Measurements from ENCODE around the gene CLEC11A.

- no peak for TF ChIP-seq HNRNPLL (IDR thresholded peaks at IDR 0.05; ENCODE audit: low read depth, low read length, poor library complexity, severe bottlenecking)
- TF ChIP-seq MCM3 (IDR thresholded peaks at IDR 0.05): no peak
- TF ChIP-seq E2F1 (CRISPR knock-in tag; IDR thresholded peaks at IDR 0.05): no peak
- no peak for TF ChIP-seq CCNT2 (IDR thresholded peaks at IDR 0.05; ENCODE audit: borderline replicate concordance, extremely low read depth, insufficient read length, low read depth, low read length)
- TF ChIP-seq JUN (IDR thresholded peaks at IDR 0.05; ENCODE audit: borderline replicate concordance, low read depth, low read length): no peak
- no peak for TF ChIP-seq JUN (CRISPR knock-in tag; IDR thresholded peaks at IDR 0.05; ENCODE audit: borderline replicate concordance)
- no peak for TF ChIP-seq ZZZ3 (IDR thresholded peaks at IDR 0.05)
- no peak for TF ChIP-seq PHB (CRISPR knock-in tag; IDR thresholded peaks at IDR 0.05)
- TF ChIP-seq, protein P1, sequence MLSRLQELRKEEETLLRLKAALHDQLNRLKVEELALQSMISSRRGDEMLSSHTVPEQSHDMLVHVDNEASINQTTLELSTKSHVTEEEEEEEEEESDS (CRISPR knock-in tag; IDR thresholded peaks at IDR 0.05): no peak
- TF ChIP-seq NBN (IDR thresholded peaks at IDR 0.05; ENCODE audit: low read depth): no peak
- TF ChIP-seq ZNF143 (CRISPR knock-in tag; IDR thresholded peaks at IDR 0.05): no peak
These were observed 1.6 kb upstream of the CLEC11A start for GRCh38 chr19:50721441-50722137.
